Panc1 (cell line): ENCODE data around the gene RBKS. TPM values are rescaled to one million over a fixed set of nuclear protein-coding genes. Genes with fewer than 3 reads are reported as not detected.

Source experiments
- ATAC-seq: fragments of 200-7000 bp; cut with Tn5 transposase; 2 replicates; pipeline ENCODE4 v1.9.1; 2020; ENCODE audit warnings: mild to moderate bottlenecking, moderate library complexity
- BruUV-seq: library from RNA; stranded (reverse); fragments of 400-500 nt; replicated peaks from 2 replicates; lab custom pipeline; 2021; lab: Mats Ljungman, UMichigan
- CTCF ChIA-PET: fragments of 300-600 bp; sonication (Branson Sonifier 250); formaldehyde crosslinking; loops from one replicate; lab custom pipeline; 2022; ENCODE audit warnings: antibody characterized with exemption; lab: Charles Lee
- POLR2A ChIA-PET: fragments of 300-600 bp; sonication (Branson Sonifier 250); formaldehyde crosslinking; loops from one replicate; lab custom pipeline; 2022; ENCODE audit warnings: antibody characterized with exemption; lab: Charles Lee
- DNase-seq: peaks from one replicate; pipeline ENCODE4 v3.0.0-alpha.2; 2010; ENCODE audit warnings: low read depth, low spot score
- H3K27ac ChIP-seq: 2 replicates; pipeline ENCODE4 v1.5.1; 2011; ENCODE audit warnings: mild to moderate bottlenecking, low read length, inconsistent platforms
- H3K27me3 ChIP-seq: fragments of 200-500 bp; sonication (Bioruptor generic); 2 replicates; pipeline ENCODE4 v1.6.0; 2014; ENCODE audit warnings: low read length, inconsistent platforms; ENCODE audit not compliant: control insufficient read depth, insufficient read depth
- H3K36me3 ChIP-seq: fragments of 200-500 bp; sonication (Bioruptor generic); 2 replicates; pipeline ENCODE4 v1.5.1; 2014; ENCODE audit warnings: inconsistent platforms, mild to moderate bottlenecking, low read length, moderate library complexity; ENCODE audit not compliant: control insufficient read depth, insufficient read depth
- H3K4me1 ChIP-seq: 2 replicates; pipeline ENCODE4 v1.5.1; 2011; ENCODE audit warnings: inconsistent platforms, mild to moderate bottlenecking, low read length, moderate library complexity; ENCODE audit not compliant: control insufficient read depth, insufficient read depth
- H3K4me3 ChIP-seq, 2 experiments: 2 replicates each; pipeline ENCODE4 v1.5.1; 2011 to 2012; ENCODE audit warnings: low read depth in 2 of 2, low read length in 2 of 2, mild to moderate bottlenecking in 2 of 2, inconsistent platforms in 1 of 2, moderate library complexity in 1 of 2
- H3K9me3 ChIP-seq: fragments of 200-500 bp; sonication (Bioruptor generic); 2 replicates; pipeline ENCODE4 v1.5.1; 2014; ENCODE audit warnings: low read depth, mild to moderate bottlenecking, inconsistent platforms, low read length, moderate library complexity; ENCODE audit not compliant: control insufficient read depth, insufficient read depth
- POLR2AphosphoS5 ChIP-seq: IDR thresholded peaks from 2 replicates; pipeline ENCODE4 v1.6.1; 2012; ENCODE audit warnings: mild to moderate bottlenecking, low read depth, low read length, moderate library complexity
- REST ChIP-seq, 2 experiments: IDR thresholded peaks; 2 replicates each; pipeline ENCODE4 v1.6.1; 2011 to 2012; ENCODE audit warnings: low read depth in 2 of 2, control low read depth in 1 of 2, low read length in 1 of 2, mild to moderate bottlenecking in 1 of 2, moderate library complexity in 1 of 2; ENCODE audit not compliant: insufficient read depth in 1 of 2
- SIN3A ChIP-seq: IDR thresholded peaks from 2 replicates; pipeline ENCODE4 v1.6.1; 2012; ENCODE audit warnings: low read depth, mild to moderate bottlenecking, low read length, moderate library complexity, borderline replicate concordance; ENCODE audit not compliant: insufficient read depth
- TCF7L2 ChIP-seq: IDR thresholded peaks from 2 replicates; pipeline ENCODE4 v1.6.1; 2011; ENCODE audit warnings: mild to moderate bottlenecking, low read depth, low read length, inconsistent platforms
- in situ Hi-C: cut with HindIII; loops from 2 replicates; pipeline ENCODE4 v1.10.0; 2016; ENCODE audit warnings: low sequenced_read_pairs, low pct_unique_long_range_greater_than_20kb
- intact Hi-C: fragments of 100-400 bp; cut with micrococcal nuclease; formaldehyde crosslinking; loops from one replicate; pipeline ENCODE4 v1.10.0; 2022; ENCODE audit not compliant: unreplicated experiment
- total RNA-seq: library from RNA; stranded (reverse); gene quantifications from one replicate; pipeline ENCODE4 v1.2.1, GENCODE V29; 2021; ENCODE audit not compliant: unreplicated experiment
- TF ChIP-seq, protein P1 (sequence below): fragments of 450-650 bp; IDR thresholded peaks from 2 replicates; pipeline ENCODE4 v1.5.1; 2017; ENCODE audit warnings: mild to moderate bottlenecking

Gene RBKS
- total RNA-seq, 1 experiment from 2014 or later = 2.2 TPM

DNA sequence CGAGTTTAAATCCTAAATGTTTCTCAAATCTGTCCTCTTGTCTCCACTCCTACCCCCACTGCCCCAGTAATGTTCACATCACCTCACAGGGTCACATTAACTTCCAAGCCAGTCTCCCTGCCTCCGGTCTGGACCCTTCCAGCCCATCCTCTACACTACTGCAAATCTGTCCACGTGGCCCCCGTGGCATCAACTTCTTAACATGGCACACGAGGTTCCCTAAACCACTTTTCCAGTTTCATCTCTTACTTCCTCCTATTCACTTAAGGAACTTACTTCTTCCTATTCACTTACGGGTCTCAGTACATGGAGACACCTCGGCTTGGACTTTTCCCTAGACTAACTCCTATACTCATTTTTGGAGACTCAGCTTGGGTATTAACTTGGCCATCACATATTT, 91.7 kb downstream of the RBKS start:
- Histone ChIP-seq H3K4me1 (peaks cover 5% of the 10 kb centered on the region), H3K4me3 (no peak overlapping the region), H3K36me3 (no peaks in the 10 kb centered on the region), H3K27me3 (no peaks in the 10 kb centered on the region), H3K27ac (peak overlapping the region; percentile 48), H3K9me3 (no peaks in the 10 kb centered on the region)
- DNase-seq (no peak), ATAC-seq (no peak)
- intact Hi-C loops (no loop called here), in situ Hi-C loops (no loop called here)
- TF ChIP-seq POLR2AphosphoS5 (no peak), TCF7L2 (no peak), SIN3A (no peak), REST (IDR thresholded peaks at IDR 0.05; ENCODE audit: insufficient read depth in 1 of 2, low read depth in 2 of 2, low read length in 1 of 2) (no peak)
- TF ChIP-seq, protein P1, sequence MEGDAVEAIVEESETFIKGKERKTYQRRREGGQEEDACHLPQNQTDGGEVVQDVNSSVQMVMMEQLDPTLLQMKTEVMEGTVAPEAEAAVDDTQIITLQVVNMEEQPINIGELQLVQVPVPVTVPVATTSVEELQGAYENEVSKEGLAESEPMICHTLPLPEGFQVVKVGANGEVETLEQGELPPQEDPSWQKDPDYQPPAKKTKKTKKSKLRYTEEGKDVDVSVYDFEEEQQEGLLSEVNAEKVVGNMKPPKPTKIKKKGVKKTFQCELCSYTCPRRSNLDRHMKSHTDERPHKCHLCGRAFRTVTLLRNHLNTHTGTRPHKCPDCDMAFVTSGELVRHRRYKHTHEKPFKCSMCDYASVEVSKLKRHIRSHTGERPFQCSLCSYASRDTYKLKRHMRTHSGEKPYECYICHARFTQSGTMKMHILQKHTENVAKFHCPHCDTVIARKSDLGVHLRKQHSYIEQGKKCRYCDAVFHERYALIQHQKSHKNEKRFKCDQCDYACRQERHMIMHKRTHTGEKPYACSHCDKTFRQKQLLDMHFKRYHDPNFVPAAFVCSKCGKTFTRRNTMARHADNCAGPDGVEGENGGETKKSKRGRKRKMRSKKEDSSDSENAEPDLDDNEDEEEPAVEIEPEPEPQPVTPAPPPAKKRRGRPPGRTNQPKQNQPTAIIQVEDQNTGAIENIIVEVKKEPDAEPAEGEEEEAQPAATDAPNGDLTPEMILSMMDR = no peak
- no TSS peak for BruUV-seq
- POLR2A ChIA-PET = no interaction called here
- CTCF ChIA-PET = no interaction called here

DNA sequence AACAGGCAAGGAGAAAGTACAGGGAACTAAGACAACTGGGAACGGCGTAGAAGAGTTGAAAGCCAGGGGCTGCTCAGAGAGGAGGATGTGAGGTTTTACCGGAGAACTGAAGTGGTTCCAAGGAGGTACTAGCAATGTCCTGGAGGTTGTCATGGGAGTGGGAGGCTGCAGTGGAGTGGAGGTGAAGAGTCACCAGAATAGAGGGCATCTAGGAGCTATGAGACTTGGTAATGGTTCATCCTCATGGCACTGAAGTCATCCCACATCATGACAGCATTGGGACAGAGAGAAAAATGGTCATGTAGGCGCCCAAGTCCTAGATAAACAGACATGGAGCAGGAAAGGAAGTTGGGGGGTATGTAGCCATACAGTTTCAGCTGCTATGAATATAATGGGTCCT, 92.3 kb downstream of the RBKS start:
- CTCF ChIA-PET = no interaction called here
- no peaks in the 10 kb centered on the region for H3K27me3 ChIP-seq
- no peak overlapping the region for H3K4me3 ChIP-seq
- peak overlapping the region; percentile 8 for H3K27ac ChIP-seq
- intact Hi-C loops = no loop called here
- POLR2A ChIA-PET = no interaction called here
- ATAC-seq (no peak), DNase-seq (no peak)
- no peaks in the 10 kb centered on the region for H3K9me3 ChIP-seq
- BruUV-seq = no TSS peak
- peaks cover 5% of the 10 kb centered on the region for H3K4me1 ChIP-seq
- no peaks in the 10 kb centered on the region for H3K36me3 ChIP-seq
- TF ChIP-seq TCF7L2 (no peak), SIN3A (no peak), POLR2AphosphoS5 (no peak), REST (IDR thresholded peaks at IDR 0.05; ENCODE audit: insufficient read depth in 1 of 2, low read depth in 2 of 2, low read length in 1 of 2) (no peak)
- TF ChIP-seq, protein P1 = no peak
- in situ Hi-C loops = no loop called here
